K562 (cell line): ENCODE data around the gene CNNM4. TPM values are rescaled to one million over a fixed set of nuclear protein-coding genes. Genes with fewer than 3 reads are reported as not detected.
A peak's percentile ranks its signal among the peaks of the same experiment; 100 is the strongest.

Experiments
- ADNP ChIP-seq: fragments of 200-800 bp; sonication (Bioruptor generic); IDR thresholded peaks from 2 replicates; pipeline ENCODE4 v1.6.1; 2016; ENCODE audit warnings: missing genetic modification characterization, missing compliant biosample characterization
- ARID3B ChIP-seq: fragments of 250-450 bp; sonication (Bioruptor Pico); IDR thresholded peaks from 2 replicates; pipeline ENCODE4 v1.4.0; 2020; ENCODE audit warnings: borderline replicate concordance
- CTBP1 ChIP-seq: fragments of 450-650 bp; IDR thresholded peaks from 2 replicates; pipeline ENCODE4 v1.6.1; 2016; ENCODE audit warnings: borderline replicate concordance
- FIP1L1 ChIP-seq: fragments of 200-400 bp; formaldehyde crosslinking; IDR thresholded peaks from 2 replicates; pipeline ENCODE4 v1.6.1; 2018; ENCODE audit warnings: mild to moderate bottlenecking, low read depth, low read length; ENCODE audit not compliant: poor library complexity, severe bottlenecking
- GABPB2 ChIP-seq: fragments of 250-450 bp; sonication (Bioruptor Pico); conservative IDR thresholded peaks from 2 replicates; pipeline ENCODE4 v1.5.1; 2021; ENCODE audit warnings: mild to moderate bottlenecking
- GATA2 ChIP-seq: sonication (generic); formaldehyde crosslinking; IDR thresholded peaks from 2 replicates; pipeline ENCODE4 v1.4.0; 2020; ENCODE audit warnings: mild to moderate bottlenecking, missing genetic modification reagents
- L3MBTL2 ChIP-seq: fragments of 450-650 bp; IDR thresholded peaks from 2 replicates; pipeline ENCODE4 v1.6.1; 2016; ENCODE audit warnings: mild to moderate bottlenecking, moderate library complexity
- MEIS2 ChIP-seq: fragments of 450-650 bp; IDR thresholded peaks from 2 replicates; pipeline ENCODE4 v1.6.1; 2014; ENCODE audit warnings: mild to moderate bottlenecking; ENCODE audit not compliant: partially characterized antibody
- MTA2 ChIP-seq: fragments of 450-650 bp; IDR thresholded peaks from 2 replicates; pipeline ENCODE4 v1.6.1; 2016; ENCODE audit warnings: low read depth
- PBX2 ChIP-seq, 2 experiments: IDR thresholded peaks in 1 of 2; conservative IDR thresholded peaks in 1 of 2; 2 replicates each; pipeline ENCODE4 v1.6.1; 2016; ENCODE audit warnings: low read depth in 2 of 2, mild to moderate bottlenecking in 1 of 2, missing compliant biosample characterization in 1 of 2, missing genetic modification characterization in 1 of 2, moderate library complexity in 1 of 2
- ZEB2 ChIP-seq: fragments of 450-650 bp; IDR thresholded peaks from 2 replicates; pipeline ENCODE4 v1.6.1; 2016
- polyA plus RNA-seq, 8 experiments: library from polyadenylated mRNA; depleted of rRNA in 4 of 8; stranded (reverse) in 5 of 8; unstranded in 3 of 8; fragments of >200 nt; fragmentation: Nextera tagmentation in 2 of 8; fragmentation: Illumina TruSeq in 1 of 8; extraction: Ambion mirVana in 2 of 8; extraction: Trizol in 1 of 8; gene quantifications; 2 replicates each; pipeline versions ENCODE4 v1.2.1 to v1.2.3, GENCODE V29; 2011 to 2014; ENCODE audit warnings: inconsistent platforms in 1 of 8, missing spikeins in 1 of 8
- total RNA-seq, 7 experiments: library from RNA; depleted of rRNA in 6 of 7; stranded (reverse); fragments of >200 nt in 6 of 7; fragmentation: Illumina TruSeq in 2 of 7; extraction: Trizol in 2 of 7; gene quantifications; 2 replicates each; pipeline versions ENCODE4 v1.2.1 to v1.2.3, GENCODE V29; 2011 to 2021; ENCODE audit warnings: low replicate concordance in 1 of 7
- TF ChIP-seq, protein P1 (sequence below): fragments of 250-450 bp; sonication (Bioruptor Pico); IDR thresholded peaks from 2 replicates; pipeline ENCODE4 v1.4.0; 2020
- TF ChIP-seq, protein P2 (sequence below): fragments of 450-650 bp; formaldehyde crosslinking; IDR thresholded peaks from 2 replicates; pipeline ENCODE4 v1.4.0; 2020; ENCODE audit warnings: mild to moderate bottlenecking

Gene CNNM4
- total and polyA plus RNA-seq, 9 of the 15 experiments (the other 6 are each of a cell fraction or from before 2014, with no cell fraction given) = 0.96 to 6.3 (median 2.8) TPM

DNA sequence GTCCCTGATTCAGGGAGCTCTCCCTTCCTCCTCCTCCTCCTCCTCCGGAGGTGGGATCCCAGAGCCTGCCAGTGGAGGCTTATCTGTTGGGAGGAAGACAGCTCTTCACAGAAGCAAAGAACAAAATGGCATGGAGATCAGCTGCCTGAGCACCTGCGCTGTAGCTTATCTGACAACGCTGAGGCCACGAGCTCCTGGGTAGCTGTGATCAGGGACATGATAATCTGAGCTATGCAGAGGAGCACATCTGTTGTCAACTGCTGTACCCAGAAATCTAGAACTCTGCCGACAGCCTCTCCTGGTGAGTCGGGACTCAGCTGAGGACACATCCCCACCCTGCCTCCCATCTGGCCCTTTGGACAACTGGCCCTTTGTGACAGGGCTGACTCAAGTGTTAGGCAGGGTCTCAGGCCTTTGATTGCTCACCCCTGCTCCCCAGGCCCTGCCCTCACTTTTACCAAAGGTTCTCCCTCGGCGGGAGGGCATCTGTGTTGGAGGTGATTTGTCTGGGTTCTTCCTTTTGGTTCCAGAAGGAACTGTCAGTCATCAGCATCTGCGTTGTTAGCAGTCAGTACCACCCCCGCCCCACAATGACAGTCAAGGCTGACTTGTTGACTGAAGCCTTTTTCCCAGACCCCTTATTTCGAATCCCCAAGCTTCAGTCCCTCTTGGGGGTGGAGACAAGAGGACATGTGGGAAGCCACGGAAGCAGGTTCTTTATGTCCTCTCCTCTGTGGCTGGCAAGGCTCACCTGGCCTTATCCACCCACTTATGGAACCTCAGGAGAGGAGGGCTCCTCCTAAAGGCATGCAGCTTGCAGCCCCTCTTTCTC lies 49.5 kb downstream of the CNNM4 start (continued):
- TF ChIP-seq, protein P1, sequence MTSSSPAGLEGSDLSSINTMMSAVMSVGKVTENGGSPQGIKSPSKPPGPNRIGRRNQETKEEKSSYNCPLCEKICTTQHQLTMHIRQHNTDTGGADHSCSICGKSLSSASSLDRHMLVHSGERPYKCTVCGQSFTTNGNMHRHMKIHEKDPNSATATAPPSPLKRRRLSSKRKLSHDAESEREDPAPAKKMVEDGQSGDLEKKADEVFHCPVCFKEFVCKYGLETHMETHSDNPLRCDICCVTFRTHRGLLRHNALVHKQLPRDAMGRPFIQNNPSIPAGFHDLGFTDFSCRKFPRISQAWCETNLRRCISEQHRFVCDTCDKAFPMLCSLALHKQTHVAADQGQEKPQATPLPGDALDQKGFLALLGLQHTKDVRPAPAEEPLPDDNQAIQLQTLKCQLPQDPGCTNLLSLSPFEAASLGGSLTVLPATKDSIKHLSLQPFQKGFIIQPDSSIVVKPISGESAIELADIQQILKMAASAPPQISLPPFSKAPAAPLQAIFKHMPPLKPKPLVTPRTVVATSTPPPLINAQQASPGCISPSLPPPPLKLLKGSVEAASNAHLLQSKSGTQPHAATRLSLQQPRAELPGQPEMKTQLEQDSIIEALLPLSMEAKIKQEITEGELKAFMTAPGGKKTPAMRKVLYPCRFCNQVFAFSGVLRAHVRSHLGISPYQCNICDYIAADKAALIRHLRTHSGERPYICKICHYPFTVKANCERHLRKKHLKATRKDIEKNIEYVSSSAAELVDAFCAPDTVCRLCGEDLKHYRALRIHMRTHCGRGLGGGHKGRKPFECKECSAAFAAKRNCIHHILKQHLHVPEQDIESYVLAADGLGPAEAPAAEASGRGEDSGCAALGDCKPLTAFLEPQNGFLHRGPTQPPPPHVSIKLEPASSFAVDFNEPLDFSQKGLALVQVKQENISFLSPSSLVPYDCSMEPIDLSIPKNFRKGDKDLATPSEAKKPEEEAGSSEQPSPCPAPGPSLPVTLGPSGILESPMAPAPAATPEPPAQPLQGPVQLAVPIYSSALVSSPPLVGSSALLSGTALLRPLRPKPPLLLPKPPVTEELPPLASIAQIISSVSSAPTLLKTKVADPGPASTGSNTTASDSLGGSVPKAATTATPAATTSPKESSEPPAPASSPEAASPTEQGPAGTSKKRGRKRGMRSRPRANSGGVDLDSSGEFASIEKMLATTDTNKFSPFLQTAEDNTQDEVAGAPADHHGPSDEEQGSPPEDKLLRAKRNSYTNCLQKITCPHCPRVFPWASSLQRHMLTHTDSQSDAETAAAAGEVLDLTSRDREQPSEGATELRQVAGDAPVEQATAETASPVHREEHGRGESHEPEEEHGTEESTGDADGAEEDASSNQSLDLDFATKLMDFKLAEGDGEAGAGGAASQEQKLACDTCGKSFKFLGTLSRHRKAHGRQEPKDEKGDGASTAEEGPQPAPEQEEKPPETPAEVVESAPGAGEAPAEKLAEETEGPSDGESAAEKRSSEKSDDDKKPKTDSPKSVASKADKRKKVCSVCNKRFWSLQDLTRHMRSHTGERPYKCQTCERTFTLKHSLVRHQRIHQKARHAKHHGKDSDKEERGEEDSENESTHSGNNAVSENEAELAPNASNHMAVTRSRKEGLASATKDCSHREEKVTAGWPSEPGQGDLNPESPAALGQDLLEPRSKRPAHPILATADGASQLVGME = no peak
- TF ChIP-seq L3MBTL2 (peak; percentile 43; the same call in 1 of the 2 replicates), GATA2 (CRISPR knock-in tag) (peak; percentile 90), CTBP1 (peak; percentile 87; the same call in 1 of the 2 replicates), ADNP (tag) (no peak), GABPB2 (CRISPR knock-in tag) (no peak), PBX2 (CRISPR knock-in tag; IDR thresholded peaks at IDR 0.05; ENCODE audit: low read depth) (no peak), PBX2 (tag; conservative IDR thresholded peaks at IDR 0.05; ENCODE audit: low read depth) (no peak), MTA2 (peak; percentile 58; the same call in 1 of the 2 replicates), ZEB2 (peak; percentile 56; the same call in 1 of the 2 replicates), ARID3B (no peak), MEIS2 (peak; percentile 14), FIP1L1 (no peak)
- TF ChIP-seq, protein P2, sequence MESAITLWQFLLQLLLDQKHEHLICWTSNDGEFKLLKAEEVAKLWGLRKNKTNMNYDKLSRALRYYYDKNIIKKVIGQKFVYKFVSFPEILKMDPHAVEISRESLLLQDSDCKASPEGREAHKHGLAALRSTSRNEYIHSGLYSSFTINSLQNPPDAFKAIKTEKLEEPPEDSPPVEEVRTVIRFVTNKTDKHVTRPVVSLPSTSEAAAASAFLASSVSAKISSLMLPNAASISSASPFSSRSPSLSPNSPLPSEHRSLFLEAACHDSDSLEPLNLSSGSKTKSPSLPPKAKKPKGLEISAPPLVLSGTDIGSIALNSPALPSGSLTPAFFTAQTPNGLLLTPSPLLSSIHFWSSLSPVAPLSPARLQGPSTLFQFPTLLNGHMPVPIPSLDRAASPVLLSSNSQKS (CRISPR knock-in tag) = no peak
